ENCODE data around the gene BEND2.

DNA sequence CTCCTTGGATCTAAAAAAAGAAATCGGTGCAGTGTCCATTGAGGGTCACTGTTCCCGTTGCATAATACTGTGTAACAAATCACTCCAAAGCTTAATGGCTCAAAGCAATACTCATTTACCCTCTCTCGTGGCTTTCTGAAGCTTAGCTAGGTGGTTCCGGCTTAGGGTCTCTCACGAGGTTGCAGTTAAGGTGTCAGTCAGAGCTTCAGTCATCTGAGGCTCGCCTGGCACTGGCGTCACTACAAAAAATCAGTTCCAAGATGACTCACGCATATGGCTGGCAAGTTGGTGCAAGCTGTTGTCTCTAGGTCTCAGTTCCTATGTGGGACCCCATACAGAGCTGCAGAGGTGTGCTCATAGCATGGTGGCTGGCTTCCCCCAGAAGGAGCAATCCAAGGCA, 91.0 kb downstream of the BEND2 start:
- TF ChIP-seq, protein P1, sequence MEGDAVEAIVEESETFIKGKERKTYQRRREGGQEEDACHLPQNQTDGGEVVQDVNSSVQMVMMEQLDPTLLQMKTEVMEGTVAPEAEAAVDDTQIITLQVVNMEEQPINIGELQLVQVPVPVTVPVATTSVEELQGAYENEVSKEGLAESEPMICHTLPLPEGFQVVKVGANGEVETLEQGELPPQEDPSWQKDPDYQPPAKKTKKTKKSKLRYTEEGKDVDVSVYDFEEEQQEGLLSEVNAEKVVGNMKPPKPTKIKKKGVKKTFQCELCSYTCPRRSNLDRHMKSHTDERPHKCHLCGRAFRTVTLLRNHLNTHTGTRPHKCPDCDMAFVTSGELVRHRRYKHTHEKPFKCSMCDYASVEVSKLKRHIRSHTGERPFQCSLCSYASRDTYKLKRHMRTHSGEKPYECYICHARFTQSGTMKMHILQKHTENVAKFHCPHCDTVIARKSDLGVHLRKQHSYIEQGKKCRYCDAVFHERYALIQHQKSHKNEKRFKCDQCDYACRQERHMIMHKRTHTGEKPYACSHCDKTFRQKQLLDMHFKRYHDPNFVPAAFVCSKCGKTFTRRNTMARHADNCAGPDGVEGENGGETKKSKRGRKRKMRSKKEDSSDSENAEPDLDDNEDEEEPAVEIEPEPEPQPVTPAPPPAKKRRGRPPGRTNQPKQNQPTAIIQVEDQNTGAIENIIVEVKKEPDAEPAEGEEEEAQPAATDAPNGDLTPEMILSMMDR (IDR thresholded peaks at IDR 0.05; ENCODE audit: poor library complexity, severe bottlenecking), result no peak
- TF ChIP-seq EZH2 (IDR thresholded peaks at IDR 0.05; ENCODE audit: borderline replicate concordance, insufficient read depth, low read length, poor library complexity, severe bottlenecking), result no peak
- no peak for TF ChIP-seq RAD21 (conservative IDR thresholded peaks at IDR 0.05)
- TF ChIP-seq EP300 (conservative IDR thresholded peaks at IDR 0.05; ENCODE audit: poor library complexity, severe bottlenecking), result no peak
- no peak for TF ChIP-seq MXI1 (conservative IDR thresholded peaks at IDR 0.05; ENCODE audit: poor library complexity, severe bottlenecking)
- TF ChIP-seq POLR2AphosphoS5 (IDR thresholded peaks at IDR 0.05), result no peak
- TF ChIP-seq, protein P2, sequence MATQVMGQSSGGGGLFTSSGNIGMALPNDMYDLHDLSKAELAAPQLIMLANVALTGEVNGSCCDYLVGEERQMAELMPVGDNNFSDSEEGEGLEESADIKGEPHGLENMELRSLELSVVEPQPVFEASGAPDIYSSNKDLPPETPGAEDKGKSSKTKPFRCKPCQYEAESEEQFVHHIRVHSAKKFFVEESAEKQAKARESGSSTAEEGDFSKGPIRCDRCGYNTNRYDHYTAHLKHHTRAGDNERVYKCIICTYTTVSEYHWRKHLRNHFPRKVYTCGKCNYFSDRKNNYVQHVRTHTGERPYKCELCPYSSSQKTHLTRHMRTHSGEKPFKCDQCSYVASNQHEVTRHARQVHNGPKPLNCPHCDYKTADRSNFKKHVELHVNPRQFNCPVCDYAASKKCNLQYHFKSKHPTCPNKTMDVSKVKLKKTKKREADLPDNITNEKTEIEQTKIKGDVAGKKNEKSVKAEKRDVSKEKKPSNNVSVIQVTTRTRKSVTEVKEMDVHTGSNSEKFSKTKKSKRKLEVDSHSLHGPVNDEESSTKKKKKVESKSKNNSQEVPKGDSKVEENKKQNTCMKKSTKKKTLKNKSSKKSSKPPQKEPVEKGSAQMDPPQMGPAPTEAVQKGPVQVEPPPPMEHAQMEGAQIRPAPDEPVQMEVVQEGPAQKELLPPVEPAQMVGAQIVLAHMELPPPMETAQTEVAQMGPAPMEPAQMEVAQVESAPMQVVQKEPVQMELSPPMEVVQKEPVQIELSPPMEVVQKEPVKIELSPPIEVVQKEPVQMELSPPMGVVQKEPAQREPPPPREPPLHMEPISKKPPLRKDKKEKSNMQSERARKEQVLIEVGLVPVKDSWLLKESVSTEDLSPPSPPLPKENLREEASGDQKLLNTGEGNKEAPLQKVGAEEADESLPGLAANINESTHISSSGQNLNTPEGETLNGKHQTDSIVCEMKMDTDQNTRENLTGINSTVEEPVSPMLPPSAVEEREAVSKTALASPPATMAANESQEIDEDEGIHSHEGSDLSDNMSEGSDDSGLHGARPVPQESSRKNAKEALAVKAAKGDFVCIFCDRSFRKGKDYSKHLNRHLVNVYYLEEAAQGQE (IDR thresholded peaks at IDR 0.05; ENCODE audit: borderline replicate concordance), result no peak
